H1 (cell line): Measurements from ENCODE around the gene CAMTA1. TPM values are rescaled to one million over a fixed set of nuclear protein-coding genes. Genes with fewer than 3 reads are reported as not detected.

Experiments used
- CTCF ChIA-PET: fragments of 300-600 bp; sonication (Branson Sonifier 250); formaldehyde crosslinking; loops from one replicate; lab custom pipeline; 2021; ENCODE audit not compliant: partially characterized antibody; lab: Charles Lee
- POLR2A ChIA-PET: fragments of 300-600 bp; sonication (Branson Sonifier 250); formaldehyde crosslinking; loops from one replicate; lab custom pipeline; 2021; ENCODE audit warnings: inconsistent platforms; ENCODE audit not compliant: partially characterized antibody; lab: Charles Lee
- DNase-seq, 2 experiments: peaks; one replicate each; pipeline versions ENCODE4 v3.0.0 to v3.0.0-alpha.2; 2010 to 2022; ENCODE audit warnings: low spot score in 2 of 2, low read depth in 1 of 2, mixed read lengths in 1 of 2
- FAIRE-seq: peaks from 2 replicates; lab custom pipeline; 2011; peaks lifted over from hg19 to GRCh38; lab: Jason Lieb, UNC
- H2AFZ ChIP-seq: 2 replicates; pipeline ENCODE4 v1.8.1; 2012; ENCODE audit warnings: low read length, inconsistent platforms
- H2AK5ac ChIP-seq: 2 replicates; pipeline ENCODE4 v1.6.1; 2013; ENCODE audit warnings: low read depth, low read length
- H2BK120ac ChIP-seq: replicated peaks from 2 replicates; pipeline ENCODE3; 2013; ENCODE audit warnings: low read depth, low read length, inconsistent platforms
- H2BK12ac ChIP-seq: 2 replicates; pipeline ENCODE4 v1.6.1; 2013; ENCODE audit warnings: low read depth, low read length
- H2BK15ac ChIP-seq: 2 replicates; pipeline ENCODE4 v1.6.1; 2013; ENCODE audit warnings: low read length
- H2BK20ac ChIP-seq: 2 replicates; pipeline ENCODE4 v1.6.1; 2013; ENCODE audit warnings: low read length
- H2BK5ac ChIP-seq: 2 replicates; pipeline ENCODE4 v1.6.1; 2013; ENCODE audit warnings: low read depth, low read length
- H3K14ac ChIP-seq: 2 replicates; pipeline ENCODE4 v1.6.1; 2013; ENCODE audit warnings: inconsistent platforms; ENCODE audit not compliant: insufficient read length
- H3K18ac ChIP-seq: 2 replicates; pipeline ENCODE4 v1.6.1; 2013; ENCODE audit warnings: low read length; ENCODE audit errors: extremely low read depth
- H3K23ac ChIP-seq: 2 replicates; pipeline ENCODE4 v1.6.1; 2013; ENCODE audit warnings: inconsistent platforms; ENCODE audit not compliant: insufficient read length
- H3K23me2 ChIP-seq: 2 replicates; pipeline ENCODE4 v1.6.1; 2013; ENCODE audit warnings: low read depth, low read length
- H3K27ac ChIP-seq: 2 replicates; pipeline ENCODE4 v1.6.1; 2011; ENCODE audit warnings: low read depth, low read length, inconsistent platforms
- H3K27me3 ChIP-seq, 4 experiments: replicated peaks in 1 of 4; 1 replicate in 1 of 4; 2 replicates in 3 of 4; pipeline versions ENCODE4 v1.6.1 to v1.8.1; 2011 to 2013; ENCODE audit warnings: low read length in 3 of 4, mild to moderate bottlenecking in 3 of 4, inconsistent platforms in 2 of 4, mixed read lengths in 2 of 4, moderate library complexity in 1 of 4; ENCODE audit not compliant: control insufficient read depth in 3 of 4, insufficient read depth in 3 of 4; ENCODE audit errors: extremely low read depth in 1 of 4
- H3K36me3 ChIP-seq, 4 experiments: 2 replicates each; pipeline versions ENCODE4 v1.6.1 to v1.8.1; 2011 to 2013; ENCODE audit warnings: mild to moderate bottlenecking in 4 of 4, low read length in 3 of 4, moderate library complexity in 2 of 4, control low read depth in 1 of 4, inconsistent platforms in 1 of 4; ENCODE audit not compliant: insufficient read depth in 4 of 4, control insufficient read depth in 2 of 4
- H3K4ac ChIP-seq: replicated peaks from 2 replicates; pipeline ENCODE3; 2013; ENCODE audit warnings: low read length, low read depth, mixed read lengths, inconsistent platforms; ENCODE audit not compliant: insufficient read length
- H3K4me1 ChIP-seq, 4 experiments: replicated peaks in 1 of 4; 1 replicate in 1 of 4; 2 replicates in 3 of 4; pipeline versions ENCODE4 v1.6.1 to v1.8.1; 2011 to 2013; ENCODE audit warnings: low read length in 3 of 4, inconsistent platforms in 2 of 4, mixed read lengths in 1 of 4; ENCODE audit not compliant: insufficient read depth in 4 of 4, control insufficient read depth in 3 of 4
- H3K4me2 ChIP-seq, 2 experiments: 2 replicates each; pipeline versions ENCODE4 v1.6.1 to v1.8.1; 2011 to 2013; ENCODE audit warnings: low read depth in 2 of 2, low read length in 2 of 2, control low read depth in 1 of 2, inconsistent platforms in 1 of 2, mild to moderate bottlenecking in 1 of 2; ENCODE audit not compliant: insufficient read depth in 1 of 2
- H3K4me3 ChIP-seq, 4 experiments: fragments of 200-600, 300-600 bp in 1 of 4; sonication (generic), shearing (Covaris generic), sonication (Bioruptor Twin) in 1 of 4; 2 replicates each; pipeline versions ENCODE4 v1.5.1 to v1.8.1; 2011 to 2016; ENCODE audit warnings: low read length in 4 of 4, low read depth in 3 of 4, control low read depth in 2 of 4, inconsistent platforms in 2 of 4, mild to moderate bottlenecking in 2 of 4, mixed read lengths in 1 of 4, moderate library complexity in 1 of 4; ENCODE audit not compliant: insufficient read depth in 2 of 4; ENCODE audit errors: extremely low read depth in 1 of 4
- H3K56ac ChIP-seq: replicated peaks from 2 replicates; pipeline ENCODE3; 2013; ENCODE audit warnings: low read depth, mild to moderate bottlenecking, mixed read lengths, low read length, inconsistent platforms; ENCODE audit not compliant: insufficient read length
- H3K79me1 ChIP-seq: 2 replicates; pipeline ENCODE4 v1.6.1; 2013; ENCODE audit warnings: low read depth, low read length, control low read depth
- H3K79me2 ChIP-seq, 2 experiments: 2 replicates each; pipeline versions ENCODE4 v1.6.1 to v1.8.1; 2012 to 2013; ENCODE audit warnings: low read length in 2 of 2, mild to moderate bottlenecking in 2 of 2, inconsistent platforms in 1 of 2; ENCODE audit not compliant: insufficient read depth in 2 of 2, control insufficient read depth in 1 of 2
- H3K9ac ChIP-seq, 4 experiments: replicated peaks in 1 of 4; 1 replicate in 1 of 4; 2 replicates in 3 of 4; pipeline versions ENCODE4 v1.6.1 to v1.8.1; 2011 to 2013; ENCODE audit warnings: low read depth in 3 of 4, low read length in 3 of 4, control low read depth in 2 of 4, mild to moderate bottlenecking in 2 of 4, moderate library complexity in 2 of 4, inconsistent platforms in 1 of 4; ENCODE audit errors: extremely low read depth in 1 of 4
- H3K9me3 ChIP-seq, 2 experiments: 2 replicates each; pipeline versions ENCODE4 v1.6.1 to v1.8.1; 2012 to 2013; ENCODE audit warnings: mild to moderate bottlenecking in 2 of 2, moderate library complexity in 2 of 2, control low read depth in 1 of 2, inconsistent platforms in 1 of 2, low read depth in 1 of 2, low read length in 1 of 2, mixed read lengths in 1 of 2; ENCODE audit not compliant: insufficient read depth in 2 of 2
- H4K20me1 ChIP-seq, 2 experiments: replicated peaks in 1 of 2; 2 replicates each; pipeline versions ENCODE3 to v1.8.1; 2011 to 2013; ENCODE audit warnings: inconsistent platforms in 2 of 2, low read length in 2 of 2, mild to moderate bottlenecking in 1 of 2; ENCODE audit not compliant: insufficient read depth in 2 of 2, control insufficient read depth in 1 of 2
- H4K5ac ChIP-seq: 2 replicates; pipeline ENCODE4 v1.6.1; 2013; ENCODE audit warnings: low read length, low read depth, mixed read lengths, inconsistent platforms; ENCODE audit not compliant: insufficient read length
- H4K8ac ChIP-seq: 2 replicates; pipeline ENCODE4 v1.8.0; 2013; ENCODE audit warnings: mild to moderate bottlenecking, moderate library complexity, low read length, inconsistent platforms; ENCODE audit not compliant: insufficient read depth; ENCODE audit errors: extremely low read depth
- H4K91ac ChIP-seq: replicated peaks from 2 replicates; pipeline ENCODE3; 2013; ENCODE audit warnings: low read length, mixed read lengths, inconsistent platforms; ENCODE audit not compliant: insufficient read length
- BCL11A ChIP-seq, 2 experiments: IDR thresholded peaks; one replicate each; pipeline ENCODE4 v1.6.1; 2011; ENCODE audit warnings: low read depth in 2 of 2, low read length in 2 of 2, mild to moderate bottlenecking in 2 of 2
- HDAC2 ChIP-seq, 2 experiments: fragments of 300-600 bp in 1 of 2; sonication (generic) in 1 of 2; IDR thresholded peaks; 2 replicates each; pipeline ENCODE4 v1.6.1; 2011 to 2012; ENCODE audit warnings: low read depth in 2 of 2, low read length in 2 of 2, mild to moderate bottlenecking in 2 of 2, moderate library complexity in 2 of 2, borderline replicate concordance in 1 of 2, inconsistent platforms in 1 of 2
- MAX ChIP-seq: IDR thresholded peaks from 2 replicates; pipeline ENCODE4 v1.6.1; 2012; ENCODE audit warnings: inconsistent platforms
- RBBP5 ChIP-seq: IDR thresholded peaks from 2 replicates; pipeline ENCODE4 v1.7.1; 2012; ENCODE audit warnings: low read depth, mild to moderate bottlenecking, inconsistent platforms, low read length, moderate library complexity, borderline replicate concordance
- SIRT6 ChIP-seq: IDR thresholded peaks from one replicate; pipeline ENCODE4 v1.7.1; 2012; ENCODE audit warnings: low read length, inconsistent platforms
- SP1 ChIP-seq: IDR thresholded peaks from 2 replicates; pipeline ENCODE4 v1.6.1; 2011; ENCODE audit warnings: low read depth, low read length
- TAF1 ChIP-seq: IDR thresholded peaks from 2 replicates; pipeline ENCODE4 v1.6.1; 2011; ENCODE audit warnings: mild to moderate bottlenecking, low read depth, low read length
- WGBS, 2 experiments: shearing (Covaris generic) in 1 of 2; methylation state at CpG; one replicate each; pipeline versions ENCODE4 v1.1.6 to v1.1.7; 2013 to 2015; ENCODE audit warnings: low lambda C conversion rate in 2 of 2, mixed read lengths in 2 of 2, inconsistent platforms in 1 of 2, low coverage in 1 of 2, missing lambda C conversion rate in 1 of 2; ENCODE audit not compliant: insufficient replicate concordance in 2 of 2, insufficient coverage in 1 of 2, insufficient read length in 1 of 2; ENCODE audit errors: extremely low coverage in 1 of 2, missing lambda C conversion rate in 1 of 2; 5-methylcytosine and 5-hydroxymethylcytosine counted together
- polyA plus RNA-seq, 7 experiments: library from polyadenylated mRNA; depleted of rRNA in 3 of 7; stranded (reverse) in 5 of 7; unstranded in 2 of 7; fragments of >200 nt in 5 of 7; fragments of 200-250 nt in 2 of 7; gene quantifications; 1 replicate in 5 of 7; 2 replicates in 1 of 7; 4 replicates in 1 of 7; pipeline versions ENCODE4 v1.2.1 to v1.2.3, GENCODE V29; 2011 to 2013; ENCODE audit warnings: missing spikeins in 2 of 7, mixed read lengths in 2 of 7
- total RNA-seq: library from RNA; stranded (reverse); fragmentation: NEBNext Ultra II Directional; extraction: Animal tissue kit (Norgen Biotek cat#: 25700); gene quantifications from 2 replicates; pipeline ENCODE4 v1.2.1, GENCODE V29; 2021

CAMTA1 gene
- total and polyA plus RNA-seq, 2 of the 8 experiments (the other 6 are each of a cell fraction or from before 2014, with no cell fraction given) = 65.0 to 119 TPM

DNA sequence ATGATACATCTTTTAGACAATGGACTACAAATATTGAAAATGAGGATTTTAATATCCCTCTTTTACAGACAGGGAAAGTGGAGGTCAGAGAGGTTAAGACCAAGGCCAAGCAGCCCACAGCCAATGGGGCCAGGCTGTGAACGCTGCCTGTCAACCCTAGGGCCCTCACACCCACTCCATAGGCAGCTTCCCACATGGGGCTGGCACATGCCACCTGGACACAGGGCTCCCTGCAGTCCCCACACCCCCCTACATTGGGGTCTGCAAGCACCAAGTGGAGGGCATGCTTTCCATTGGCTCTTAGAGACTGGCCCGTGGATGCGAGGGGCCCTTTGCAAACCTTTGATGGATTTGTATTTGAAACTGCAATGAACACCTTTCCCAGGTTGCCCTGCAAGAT lies 637.3 kb downstream of the CAMTA1 start:
- Histone ChIP-seq H2AK5ac (no peak overlapping the region), H4K91ac (no peak overlapping the region), H4K8ac (no peak overlapping the region), H3K23ac (no peak overlapping the region), H2BK5ac (no peak overlapping the region), H3K36me3 (peaks cover 0 to 3% (median 0%) of the 10 kb centered on the region in 4 experiments; a peak in 1 of 8 replicates), H3K4me1 (no peaks in the 10 kb centered on the region; a peak in 1 of 7 replicates), H4K20me1 (no peaks in the 10 kb centered on the region), H2BK15ac (no peak overlapping the region), H3K4me3 (no peak overlapping the region), H3K27me3 (no peaks in the 10 kb centered on the region), H3K79me2 (no peaks in the 10 kb centered on the region), H3K56ac (no peak overlapping the region), H3K79me1 (no peaks in the 10 kb centered on the region), H3K4me2 (no peak overlapping the region), H3K18ac (no peak overlapping the region), H3K9me3 (peaks cover 9 to 13% of the 10 kb centered on the region in 2 experiments), H3K9ac (no peak overlapping the region; a peak in 1 of 7 replicates), H2AFZ (no peak overlapping the region), H3K14ac (no peak overlapping the region), H3K27ac (no peak overlapping the region), H2BK120ac (no peak overlapping the region), H2BK12ac (no peak overlapping the region), H2BK20ac (no peak overlapping the region), H4K5ac (no peak overlapping the region), H3K23me2 (no peaks in the 10 kb centered on the region), H3K4ac (no peak overlapping the region)
- DNase-seq (no peak), FAIRE-seq (no peak)
- CTCF ChIA-PET = interaction anchor here (0.7 kb wide), 1 partner anchor 266 kb away, joined by 3 read pairs; no protein-coding TSS in a partner anchor
- POLR2A ChIA-PET = no interaction called here
- TF ChIP-seq HDAC2 (IDR thresholded peaks at IDR 0.05; ENCODE audit: borderline replicate concordance in 1 of 2, low read depth in 2 of 2, low read length in 2 of 2) (no peak), BCL11A (IDR thresholded peaks at IDR 0.05; ENCODE audit: low read depth in 2 of 2, low read length in 2 of 2) (no peak), SP1 (no peak), TAF1 (no peak), MAX (no peak), SIRT6 (no peak), RBBP5 (no peak)
- 97% methylated on average over 3 of the region's 3 CpGs; no CpG with 5 or more reads in 1 of the 2 experiments for WGBS, 2 experiments
